Activated CD4-positive, alpha-beta T cell treated with anti-CD3 and anti-CD28 coated beads for 24 hours (primary cell): ENCODE measurements around the gene DGKK.

Experiments
- DNase-seq, 2 donors: peaks; one replicate each; pipeline ENCODE4 v3.0.0-alpha.2; 2020; ENCODE audit warnings: low read depth in 2 of 2

The DGKK gene

GRCh38 chrX:50470103-50471031 lies at the start of gene DGKK:
DGKK (minus strand) TSS chrX:50470825; CDS start chrX:50470678, 147 bp downstream.
- no peak for DNase-seq

DNA sequence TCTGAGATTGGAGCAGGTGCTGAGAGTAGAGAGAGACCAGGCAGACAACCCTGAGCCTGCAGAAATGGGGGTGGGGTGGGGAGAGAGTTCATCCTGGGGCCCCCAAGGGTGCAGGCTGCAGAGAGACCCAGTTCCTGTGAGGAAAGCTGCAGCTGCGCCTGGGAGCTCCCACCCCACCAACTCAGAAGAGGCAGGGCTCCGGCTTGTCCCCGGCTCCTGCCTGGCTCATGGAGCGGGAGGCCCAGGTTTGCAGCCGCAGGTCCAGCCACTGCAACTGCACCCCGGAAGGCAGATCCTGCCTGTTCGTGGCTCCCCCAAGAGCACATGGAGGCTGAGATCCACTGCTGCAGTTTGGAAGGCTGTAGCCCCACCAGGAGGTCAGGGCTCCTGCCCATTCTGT lies 44.2 kb upstream of the DGKK start:
- no peak for DNase-seq

DNA sequence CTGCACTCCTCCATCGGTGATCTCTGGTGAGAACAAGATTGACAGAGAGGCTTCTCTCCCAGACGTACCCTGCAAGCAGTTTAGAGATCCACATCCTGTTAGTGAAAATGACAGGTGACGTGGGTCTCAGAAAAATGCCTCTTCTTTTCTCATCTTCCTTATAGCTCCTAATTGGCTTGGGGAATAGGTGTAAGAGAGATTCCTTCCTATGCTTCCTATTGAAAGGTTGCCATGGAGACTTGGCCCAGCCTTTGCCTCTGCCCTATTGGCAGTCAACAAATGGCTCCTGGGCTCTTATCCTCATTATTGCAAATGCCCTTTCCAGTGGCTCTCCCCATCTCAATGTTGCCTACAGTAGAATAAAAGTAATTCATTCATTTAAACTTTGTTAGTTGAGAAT lies 26.5 kb upstream of the DGKK start:
- DNase-seq, result no peak

DNA sequence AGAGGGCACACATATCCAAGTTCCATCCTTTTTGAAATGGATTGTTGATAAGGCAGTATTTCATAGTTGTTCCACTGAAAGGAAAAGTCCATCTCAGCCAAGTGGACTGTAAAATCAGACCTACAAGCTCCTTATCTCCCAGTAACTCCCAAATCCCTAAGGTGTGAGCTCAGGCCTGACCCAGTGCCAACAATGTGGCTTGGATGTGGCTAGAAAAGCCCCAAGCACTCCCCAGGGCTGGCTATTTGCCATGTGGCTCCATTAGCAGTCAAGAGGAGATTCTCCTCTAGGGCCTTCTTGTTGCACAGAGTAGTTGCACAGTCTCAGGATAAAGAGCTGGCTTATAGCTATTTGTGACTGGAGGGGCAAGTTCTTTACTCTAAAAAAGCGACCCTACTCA lies 25.0 kb upstream of the DGKK start:
- no peak for DNase-seq

GRCh38 chrX:50492720-50493119 lies 22.1 kb upstream of the DGKK start:
- no peak for DNase-seq

- no peak for DNase-seq
These were observed 14.0 kb upstream of the DGKK start for GRCh38 chrX:50484662-50485061.

DNA sequence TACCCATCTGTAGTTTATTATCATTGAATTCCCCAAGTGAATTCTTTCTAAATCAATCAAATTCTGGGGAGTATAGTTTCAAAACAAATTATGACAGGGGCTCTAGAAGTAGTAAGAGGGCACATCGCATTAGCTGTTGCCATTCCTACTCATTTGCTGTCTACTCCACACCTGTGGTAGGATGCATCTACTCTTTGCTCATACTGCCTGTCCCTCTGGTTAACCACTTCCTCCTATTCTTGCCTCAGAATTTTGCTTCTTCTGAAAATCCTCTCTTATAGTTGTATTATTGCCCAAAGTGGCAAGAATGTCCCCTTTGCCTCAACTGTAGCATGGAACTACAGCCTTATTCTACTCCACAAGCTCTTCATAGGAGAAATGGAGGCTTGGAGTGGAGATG lies 12.7 kb upstream of the DGKK start:
- no peak for DNase-seq

DNA sequence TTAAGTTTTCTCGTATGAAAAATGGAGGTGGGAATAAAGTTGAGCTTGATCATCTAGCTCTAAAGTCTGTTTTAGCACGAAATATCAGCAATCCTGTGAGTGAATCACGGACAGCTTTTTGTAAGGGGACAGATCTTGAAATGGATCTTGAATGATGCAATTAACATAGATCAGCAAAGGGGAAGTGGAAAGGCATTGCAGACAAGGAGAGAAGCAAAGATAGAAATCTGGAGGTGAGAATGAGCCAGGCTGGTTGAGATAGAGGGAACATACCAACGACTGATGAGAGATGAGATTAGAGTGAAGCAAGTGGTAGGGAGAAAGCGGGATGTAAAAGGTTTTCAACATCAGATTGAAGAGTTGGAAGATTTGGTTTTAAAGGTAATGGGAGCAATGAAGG lies 4.6 kb upstream of the DGKK start:
- DNase-seq, result no peak

DNA sequence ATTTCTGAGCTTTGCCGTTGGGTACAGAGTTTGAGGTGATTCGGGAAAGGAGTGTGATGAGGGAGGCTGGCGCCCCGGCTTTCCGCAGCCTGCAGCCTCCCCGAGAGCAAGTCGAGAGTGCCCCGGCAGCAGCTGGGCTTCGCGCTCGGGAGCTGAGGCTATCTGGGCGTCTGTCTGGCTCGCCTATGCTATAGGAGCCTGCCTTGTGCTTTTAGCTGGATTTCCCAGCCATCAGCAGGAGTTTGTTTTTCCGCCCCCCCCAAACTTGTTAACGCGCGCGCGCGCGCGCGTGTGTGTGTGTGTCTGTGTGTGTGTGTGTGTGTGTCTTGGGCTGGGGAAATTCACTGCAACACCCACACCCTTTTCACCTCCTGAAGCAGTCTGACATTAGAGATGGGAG lies 765 bp upstream of the DGKK start:
- DNase-seq, result no peak

DNA sequence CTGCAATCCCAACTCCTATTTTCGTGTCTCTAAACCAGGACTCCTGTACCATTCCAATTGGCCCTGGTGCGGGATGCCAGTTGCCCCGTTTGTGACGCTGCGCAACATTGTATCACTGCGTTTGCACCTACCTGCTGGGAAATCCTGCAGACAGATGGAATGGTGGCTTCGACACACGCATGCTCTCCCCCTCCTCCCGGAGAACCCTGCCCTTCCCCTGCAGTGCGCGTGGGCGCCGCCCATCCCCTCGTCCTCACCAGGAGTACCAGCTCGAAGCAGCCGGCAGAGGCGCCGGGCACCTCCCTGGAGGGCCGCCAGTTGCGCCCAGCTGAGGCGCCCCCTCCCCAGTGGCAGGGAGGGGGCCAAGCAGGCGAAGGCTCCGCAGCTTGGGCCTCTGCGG lies 1.4 kb downstream of the DGKK start:
- DNase-seq, result no peak

GRCh38 chrX:50459615-50460014 lies 11.0 kb downstream of the DGKK start:
- no peak for DNase-seq

- no peak for DNase-seq
These were observed 12.1 kb downstream of the DGKK start for GRCh38 chrX:50458483-50458882.

DNA sequence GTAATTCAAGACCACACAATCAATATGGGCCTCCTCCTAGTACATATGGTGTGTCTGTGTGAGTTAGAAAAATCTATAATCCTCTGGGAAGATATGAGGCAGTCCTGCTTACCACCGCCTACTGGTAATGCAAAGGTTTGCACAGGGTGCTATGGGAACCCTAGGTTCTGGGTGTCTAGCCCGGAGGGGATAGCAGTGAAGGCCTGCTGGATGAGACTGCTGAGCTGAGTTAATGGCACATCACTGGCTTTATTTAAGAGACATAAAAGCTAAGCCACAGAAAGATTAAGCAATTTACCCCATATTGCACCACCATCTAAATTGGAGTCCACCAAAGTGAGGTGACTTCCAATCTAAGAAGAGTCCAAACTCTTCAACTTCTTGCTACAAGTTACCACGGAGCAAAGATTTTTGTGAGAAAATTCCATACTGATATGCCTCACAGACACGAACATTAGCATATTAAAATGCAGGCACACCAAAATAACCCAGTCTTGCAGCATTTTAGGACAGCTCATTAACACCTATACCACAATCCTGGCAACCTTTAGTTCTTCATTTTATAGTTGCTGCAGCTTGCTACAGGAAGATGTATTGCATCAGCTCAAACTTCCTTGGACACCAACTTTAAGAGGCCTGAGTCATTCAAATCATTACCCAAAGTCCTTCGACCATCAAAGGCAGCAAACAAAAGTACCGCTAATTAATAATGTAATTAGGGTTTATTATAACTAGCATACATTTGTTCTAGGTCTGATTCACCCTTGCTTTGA lies 13.7 kb downstream of the DGKK start:
- no peak for DNase-seq

DNA sequence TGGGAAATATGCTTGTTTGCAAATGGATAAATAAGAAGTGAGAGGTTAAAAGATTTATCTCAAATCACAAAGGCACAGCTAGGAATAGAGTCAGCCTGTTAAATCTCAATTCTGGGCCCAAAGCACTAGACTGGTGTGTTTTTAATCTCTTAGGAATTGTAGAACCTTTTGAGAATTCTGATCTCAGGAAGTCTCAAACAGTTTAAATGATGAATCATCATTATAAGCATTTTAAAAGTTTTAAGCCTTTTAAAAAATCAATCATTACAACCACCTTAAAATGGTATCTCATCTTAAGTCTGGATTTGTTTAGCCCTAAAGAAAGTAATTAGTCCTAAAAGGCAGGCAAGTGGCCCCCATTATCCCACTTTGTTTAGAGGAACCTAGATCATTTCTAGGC lies 17.8 kb downstream of the DGKK start:
- DNase-seq, result no peak

- no peak for DNase-seq
These were observed 20.3 kb downstream of the DGKK start for GRCh38 chrX:50450324-50450723.

DNA sequence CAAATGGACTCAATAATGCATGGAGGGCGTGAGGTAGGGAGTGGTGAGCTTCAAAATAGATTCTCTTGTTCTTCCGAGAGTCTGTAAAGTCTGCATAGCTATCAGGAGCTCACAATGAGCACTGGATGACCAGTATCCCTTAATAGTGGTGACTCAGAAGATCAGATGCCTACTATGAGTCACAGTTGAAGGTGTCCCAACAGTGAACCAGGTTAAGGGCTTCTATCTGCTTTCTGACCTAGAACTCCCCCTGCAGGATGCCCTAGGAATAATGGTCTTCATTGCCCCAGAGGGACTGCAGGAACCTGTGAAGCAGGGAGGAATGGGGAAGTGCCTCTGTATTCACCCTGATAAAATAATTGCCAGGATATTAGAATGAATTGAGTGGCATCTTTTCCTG lies 22.1 kb downstream of the DGKK start:
- DNase-seq, result no peak

GRCh38 chrX:50447535-50447934 lies 23.1 kb downstream of the DGKK start:
- DNase-seq, result no peak

- DNase-seq, result no peak
These were observed 28.1 kb downstream of the DGKK start for GRCh38 chrX:50442426-50443116.

DNA sequence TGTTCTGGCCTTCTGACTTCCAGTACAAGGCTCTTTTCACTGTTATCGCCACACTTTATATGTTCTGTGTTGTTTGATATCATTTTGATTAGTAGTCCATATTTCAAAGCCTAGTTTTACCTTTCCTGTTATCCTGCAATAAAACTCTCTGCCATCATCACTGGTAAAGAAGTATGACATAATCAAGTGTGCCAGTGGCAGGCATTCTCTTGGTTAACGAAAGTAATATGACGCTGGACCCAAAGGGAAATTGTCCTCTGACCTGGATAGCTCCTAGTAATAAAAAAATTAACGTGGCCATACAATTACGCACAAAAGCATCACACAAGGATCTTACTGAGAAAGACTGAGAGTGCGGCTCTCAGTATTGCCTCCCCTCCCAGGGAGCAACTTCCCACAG lies 33.8 kb downstream of the DGKK start:
- DNase-seq, result no peak

- no peak for DNase-seq
These were observed 37.8 kb downstream of the DGKK start for GRCh38 chrX:50432829-50433289.

- DNase-seq, result no peak
These were observed 39.0 kb downstream of the DGKK start for GRCh38 chrX:50431623-50432022.

DNA sequence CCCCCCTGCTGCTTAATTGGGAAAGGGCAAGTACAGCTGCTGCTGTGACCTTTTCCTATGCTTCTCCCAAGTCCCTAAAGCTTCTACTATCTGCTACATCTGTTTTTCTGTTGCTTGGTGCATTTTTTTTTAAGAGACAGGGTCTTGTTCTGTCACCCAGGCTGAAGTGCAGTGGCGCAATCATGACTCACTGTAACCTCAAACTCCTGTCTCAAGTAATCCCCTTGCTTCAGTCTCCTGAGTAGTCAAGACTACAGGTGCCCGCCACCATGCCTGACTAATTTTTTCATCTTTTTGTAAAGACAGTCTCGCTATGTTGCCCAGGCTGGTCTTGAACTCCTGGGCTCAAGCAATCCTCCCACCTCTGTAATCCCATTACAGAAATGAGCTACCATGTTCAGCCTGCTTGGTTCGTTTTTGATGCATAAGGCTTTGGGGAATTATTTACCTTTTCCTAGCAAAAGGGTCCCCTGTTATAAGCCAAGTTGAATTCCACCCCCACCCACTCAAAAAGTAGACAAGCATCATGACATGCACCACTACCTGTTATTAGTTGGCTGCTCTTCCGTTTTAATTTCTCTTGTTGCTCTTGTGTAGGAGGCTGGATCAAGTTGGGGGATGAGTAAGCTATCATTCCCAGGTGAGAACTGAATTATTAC lies 39.6 kb downstream of the DGKK start:
- DNase-seq, result no peak
